ENCODE measurements around the gene SCN5A. TPM values are rescaled to one million over a fixed set of nuclear protein-coding genes. Genes with fewer than 3 reads are reported as not detected.

SCN5A gene
- total and polyA plus RNA-seq, 2 of the 4 experiments (the other 2 are of a cell fraction) = 1.9 to 2.0 TPM

DNA sequence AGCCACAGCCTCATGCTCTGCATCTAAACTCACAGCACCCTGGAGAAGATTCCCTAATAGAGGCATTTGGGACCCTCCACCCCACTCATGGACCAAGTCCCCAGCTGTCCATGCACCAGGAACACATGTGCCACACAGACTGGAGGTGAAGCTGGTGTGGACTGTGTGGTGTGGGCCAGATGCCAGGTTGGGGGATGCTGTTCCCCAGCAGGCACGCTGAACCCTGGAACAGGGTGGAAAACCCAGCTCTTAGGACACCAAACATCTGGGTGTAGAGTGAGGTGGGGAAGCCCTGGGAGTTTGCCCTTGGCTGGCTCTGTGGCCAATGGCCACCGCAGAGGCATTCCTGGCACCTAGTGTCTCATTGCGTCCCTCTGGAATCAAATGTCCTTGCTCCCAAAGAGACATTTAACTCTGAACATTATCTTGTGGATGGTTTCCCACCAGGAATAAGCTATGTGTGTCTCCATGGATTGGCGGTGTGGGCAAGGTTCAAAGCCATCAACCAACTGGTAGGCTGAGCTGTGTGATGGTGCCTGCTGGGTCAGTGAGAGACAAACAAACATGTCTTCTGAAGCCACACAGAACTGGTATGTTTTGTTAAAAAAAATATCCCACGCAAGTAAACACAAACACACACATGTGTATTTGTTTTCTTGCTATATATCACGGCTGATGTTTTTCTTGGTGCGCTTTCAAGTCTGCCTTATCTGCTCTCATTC, 88.3 kb downstream of the SCN5A start:
- H2BK15ac ChIP-seq (ENCODE audit: low read depth, low read length) = no peak overlapping the region
- H2AK5ac ChIP-seq (ENCODE audit: low read depth, low read length) = no peak overlapping the region
- no peak overlapping the region for H2BK5ac ChIP-seq (ENCODE audit: low read depth, low read length, poor library complexity, severe bottlenecking)
- H3K9me1 ChIP-seq (ENCODE audit: insufficient read depth, low read length) = no peaks in the 10 kb centered on the region
- no peaks in the 10 kb centered on the region for H3K79me1 ChIP-seq (ENCODE audit: low read depth in 1 of 2, low read length in 2 of 2)
- no peak overlapping the region for H2AFZ ChIP-seq (replicated peaks; ENCODE audit: low read length, poor library complexity)
- H2BK20ac ChIP-seq (ENCODE audit: low read depth, low read length) = no peak overlapping the region
- no peak overlapping the region for H3K18ac ChIP-seq (ENCODE audit: low read depth, low read length)
- H3K4me3 ChIP-seq (ENCODE audit: insufficient read depth, low read depth, low read length) = no peak overlapping the region
- H3K23ac ChIP-seq (ENCODE audit: low read depth, low read length) = no peak overlapping the region
- no peak overlapping the region for H3K9ac ChIP-seq (ENCODE audit: low read depth, low read length)
- no peak overlapping the region for H3K27ac ChIP-seq (ENCODE audit: insufficient read depth, low read length)
- H3K14ac ChIP-seq (replicated peaks; ENCODE audit: low read depth, low read length) = no peak overlapping the region
- H4K8ac ChIP-seq (ENCODE audit: low read depth in 2 of 2, low read length in 2 of 2) = no peak overlapping the region
- H3K36me3 ChIP-seq (ENCODE audit: control insufficient read depth, insufficient read depth, low read length) = no peaks in the 10 kb centered on the region
- ChIA-PET POLR2A (ENCODE audit: unreplicated experiment) (no interaction called here), CTCF (no interaction called here)
- H4K5ac ChIP-seq (ENCODE audit: low read depth, low read length) = no peak overlapping the region
- no peak overlapping the region for H3K4me2 ChIP-seq (ENCODE audit: low read depth, low read length)
- H3K56ac ChIP-seq (ENCODE audit: extremely low read depth, insufficient read depth, low read length) = no peak overlapping the region
- ATAC-seq (ENCODE audit: low read depth) (no peak), DNase-seq (no peak)
- H2AK9ac ChIP-seq (replicated peaks; ENCODE audit: low read depth, low read length, poor library complexity) = no peak overlapping the region
- in situ Hi-C loops (cut with MboI; ENCODE audit: low sequenced_read_pairs) = no loop called here
- TF ChIP-seq POLR2A (IDR thresholded peaks at IDR 0.05; ENCODE audit: low read depth, low read length) = no peak
- TF ChIP-seq RCOR1 (IDR thresholded peaks at IDR 0.05; ENCODE audit: insufficient replicate concordance, low read length) = no peak
- no peak for TF ChIP-seq BHLHE40 (IDR thresholded peaks at IDR 0.05; ENCODE audit: low read depth, low read length)
- no peak for TF ChIP-seq MXI1 (IDR thresholded peaks at IDR 0.05; ENCODE audit: borderline replicate concordance, low read depth, low read length)
- TF ChIP-seq RFX5 (IDR thresholded peaks at IDR 0.05; ENCODE audit: low read depth, low read length) = no peak
- no peak for TF ChIP-seq CHD1 (IDR thresholded peaks at IDR 0.05; ENCODE audit: low read depth, low read length)
- WGBS, 2 experiments (ENCODE audit: extremely low coverage in 2 of 2, insufficient read length in 1 of 2) = 72% methylated on average over 2 of the region's 7 CpGs; no CpG with 5 or more reads in 1 of the 2 experiments
- H3K4me1 ChIP-seq (ENCODE audit: control insufficient read depth, insufficient read depth, low read length) = no peaks in the 10 kb centered on the region
- H3K9me3 ChIP-seq (ENCODE audit: control insufficient read depth, insufficient read depth, low read length) = no peaks in the 10 kb centered on the region
- dilution Hi-C loops (cut with HindIII; ENCODE audit: low sequenced_read_pairs, unreplicated experiment) = no loop called here
- no peak overlapping the region for H2BK120ac ChIP-seq (ENCODE audit: low read depth, low read length)
- no peak overlapping the region for H3K4ac ChIP-seq (ENCODE audit: low read depth, low read length)
- intact Hi-C loops (cut with micrococcal nuclease) = no loop called here
- no peaks in the 10 kb centered on the region for H4K20me1 ChIP-seq (ENCODE audit: insufficient read depth, low read length)
- BruUV-seq (replicated peaks) = no TSS peak
- no peaks in the 10 kb centered on the region for H3K27me3 ChIP-seq (ENCODE audit: control insufficient read depth, insufficient read depth, low read length)
- no peak overlapping the region for H4K91ac ChIP-seq (ENCODE audit: insufficient read depth, low read depth, low read length)

All from IMR-90 (cell line).